Neural progenitor cell (in vitro differentiated cells): ENCODE measurements around the gene ZNF718.

Experiments used
- CTCF ChIP-seq: fragments of 200-600 bp; sonication (generic); IDR thresholded peaks from 2 replicates; pipeline ENCODE4 v1.5.1; 2017; ENCODE audit warnings: antibody characterized with exemption, mild to moderate bottlenecking
- EZH2 ChIP-seq: fragments of 200-600 bp; sonication (generic); IDR thresholded peaks from 2 replicates; pipeline ENCODE4 v1.6.1; 2017; ENCODE audit warnings: antibody characterized with exemption, mild to moderate bottlenecking, moderate library complexity

- no peak for TF ChIP-seq CTCF
- TF ChIP-seq EZH2, result no peak
Measured at GRCh38 chr4:200936-201335, 76.6 kb downstream of the ZNF718 start.
